Transverse colon (tissue), 4 donors: ENCODE measurements around the gene NCAPG. TPM values are rescaled to one million over a fixed set of nuclear protein-coding genes. Genes with fewer than 3 reads are reported as not detected.

Experiments
- DNase-seq: peaks from one replicate; pipeline ENCODE4 v3.0.0-alpha.2; 2019
- H3K27ac ChIP-seq, 4 donors: fragments of 200-600 bp; sonication (generic); 2 replicates each; pipeline ENCODE4 v1.5.1; 2016 to 2018; ENCODE audit warnings: inconsistent platforms in 4 of 4
- H3K27me3 ChIP-seq: fragments of 200-600 bp; sonication (generic); 2 replicates; pipeline ENCODE4 v1.5.1; 2017; ENCODE audit warnings: inconsistent platforms
- H3K36me3 ChIP-seq, 4 donors: fragments of 200-600 bp; sonication (generic); 2 replicates each; pipeline ENCODE4 v1.5.1; 2017 to 2019; ENCODE audit warnings: inconsistent platforms in 4 of 4
- H3K4me1 ChIP-seq, 4 donors: fragments of 200-600 bp; sonication (generic); 2 replicates each; pipeline ENCODE4 v1.5.1; 2017 to 2020; ENCODE audit warnings: inconsistent platforms in 4 of 4
- H3K4me3 ChIP-seq, 4 donors: fragments of 200-600 bp; sonication (generic); 1 replicate in 1 of 4; 2 replicates in 3 of 4; pipeline versions ENCODE4 v1.5.1 to v1.6.1; 2017 to 2019; ENCODE audit warnings: inconsistent platforms in 4 of 4
- H3K9me3 ChIP-seq, 2 donors: fragments of 200-600 bp; sonication (generic); 2 replicates each; pipeline ENCODE4 v1.5.1; 2017 to 2019; ENCODE audit warnings: inconsistent platforms in 2 of 2
- CTCF ChIP-seq, 5 experiments: fragments of 200-600 bp in 3 of 5; fragments of 450-650 bp in 2 of 5; sonication (generic) in 3 of 5; IDR thresholded peaks; 1 replicate in 2 of 5; 2 replicates in 3 of 5; pipeline ENCODE4 v1.5.1; 2016 to 2017; ENCODE audit warnings: antibody characterized with exemption in 5 of 5, inconsistent platforms in 3 of 5, mild to moderate bottlenecking in 2 of 5, moderate library complexity in 1 of 5
- EP300 ChIP-seq: sonication (generic); formaldehyde crosslinking; IDR thresholded peaks from one replicate; pipeline ENCODE4 v1.6.1; 2017; ENCODE audit warnings: antibody characterized with exemption, low read depth
- POLR2A ChIP-seq: fragments of 450-650 bp; IDR thresholded peaks from one replicate; pipeline ENCODE4 v1.6.1; 2016; ENCODE audit warnings: antibody characterized with exemption, mild to moderate bottlenecking, moderate library complexity
- POLR2AphosphoS5 ChIP-seq, 3 donors: sonication (generic); formaldehyde crosslinking; IDR thresholded peaks; one replicate each; pipeline ENCODE4 v1.6.1; 2016; ENCODE audit warnings: antibody characterized with exemption in 3 of 3
- WGBS, 2 donors: methylation state at CpG; one replicate each; pipeline ENCODE4 v1.1.5; 2018; ENCODE audit warnings: low coverage in 1 of 2; 5-methylcytosine and 5-hydroxymethylcytosine counted together
- in situ Hi-C, 4 donors: fragments of 200-750 bp; cut with MboI; loops; one replicate each; pipeline versions ENCODE4 v1.15.0 to v1.15.1; 2017; ENCODE audit warnings: low sequenced_read_pairs in 3 of 4, low pct_ligation_motif_present in 1 of 4, low pct_unique_long_range_greater_than_20kb in 1 of 4
- intact Hi-C: fragments of 100-400 bp; cut with DNase I; formaldehyde crosslinking; loops from one replicate; pipeline ENCODE4 v1.15.1; 2023; ENCODE audit warnings: low total_unique reads
- total RNA-seq, 4 donors: library from RNA; depleted of rRNA; stranded (reverse); fragments of >200 nt; gene quantifications; one replicate each; pipeline ENCODE4 v1.1.0, GENCODE V29; 2016

The NCAPG gene
- total RNA-seq, 4 donors from 2014 or later, result 0.48 to 3.2 (median 0.96) TPM; not detected in 1

DNA sequence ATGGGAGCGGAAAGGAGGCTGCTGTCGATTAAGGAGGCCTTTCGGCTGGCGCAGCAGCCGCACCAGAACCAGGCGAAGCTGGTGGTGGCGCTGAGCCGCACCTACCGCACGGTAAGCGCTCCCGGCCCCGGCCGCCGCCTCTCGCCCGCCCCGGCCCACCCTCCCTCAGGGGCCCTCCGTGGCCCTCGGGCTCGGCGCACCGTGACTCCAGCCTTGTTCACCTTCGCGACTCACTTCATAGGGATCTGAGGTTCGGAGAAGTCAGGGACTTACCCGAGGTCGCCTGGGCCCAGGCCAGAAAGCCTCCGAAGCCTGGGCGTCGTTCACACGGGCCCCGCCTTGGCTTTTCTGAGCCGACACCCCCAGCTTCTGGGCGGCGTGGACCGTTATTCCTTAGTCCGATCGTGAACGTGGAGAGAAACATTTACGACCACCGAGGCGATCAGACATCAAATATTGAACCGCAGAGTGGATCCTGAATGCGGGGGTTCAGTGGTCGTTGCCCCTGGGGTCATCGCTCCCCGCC lies 362 bp downstream of the NCAPG start:
- intact Hi-C loops (loop anchor here (10.0 kb wide), 1 partner anchor 784 kb away; no protein-coding TSS in a partner anchor), in situ Hi-C loops (loop anchor here in 3 of 4 donors (25.0 kb wide), 3 partner anchors 224 to 776 kb away; partner anchors contain the start of gene LAP3 (in 1 of the 3))
- Histone ChIP-seq H3K4me1 (peaks cover 16 to 47% (median 39%) of the 10 kb centered on the region in 4 donors), H3K36me3 (no peaks in the 10 kb centered on the region), H3K27ac (peak overlapping the region in 3 of 4 donors; percentile 55 to 99 (median 96)), H3K27me3 (no peaks in the 10 kb centered on the region), H3K9me3 (no peaks in the 10 kb centered on the region), H3K4me3 (peak overlapping the region; percentile 45 to 89 (median 72))
- TF ChIP-seq EP300 (no peak), CTCF (IDR thresholded peaks at IDR 0.05) (no peak), POLR2AphosphoS5 (IDR thresholded peaks at IDR 0.05) (no peak), POLR2A (no peak)
- DNase-seq, result peak; percentile 18
- 1% methylated on average over 22 of the region's 48 CpGs; no CpG with 5 or more reads in 1 of the 2 donors for WGBS, 2 donors

- H3K27me3 ChIP-seq, result no peaks in the 10 kb centered on the region
- DNase-seq, result no peak
- H3K27ac ChIP-seq, result no peak overlapping the region
- peaks cover 16 to 37% (median 31%) of the 10 kb centered on the region in 4 donors for H3K4me1 ChIP-seq
- in situ Hi-C loops, result loop anchor here in 3 of 4 donors (25.0 kb wide), 3 partner anchors 225 to 775 kb away; partner anchors contain the start of gene LAP3 (in 1 of the 3)
- intact Hi-C loops, result loop anchor here (10.0 kb wide), 1 partner anchor 783 kb away; no protein-coding TSS in a partner anchor
- WGBS, 2 donors, result 6 to 20% methylated on average over 3 of the region's 3 CpGs
- H3K36me3 ChIP-seq, result no peaks in the 10 kb centered on the region
- H3K4me3 ChIP-seq, result no peak overlapping the region
- no peaks in the 10 kb centered on the region for H3K9me3 ChIP-seq
- no peak for TF ChIP-seq EP300
- TF ChIP-seq POLR2A, result no peak
- no peak for TF ChIP-seq CTCF (IDR thresholded peaks at IDR 0.05)
- no peak for TF ChIP-seq POLR2AphosphoS5 (IDR thresholded peaks at IDR 0.05)
Measured at GRCh38 chr4:17812125-17812524, 1.3 kb downstream of the NCAPG start.

DNA sequence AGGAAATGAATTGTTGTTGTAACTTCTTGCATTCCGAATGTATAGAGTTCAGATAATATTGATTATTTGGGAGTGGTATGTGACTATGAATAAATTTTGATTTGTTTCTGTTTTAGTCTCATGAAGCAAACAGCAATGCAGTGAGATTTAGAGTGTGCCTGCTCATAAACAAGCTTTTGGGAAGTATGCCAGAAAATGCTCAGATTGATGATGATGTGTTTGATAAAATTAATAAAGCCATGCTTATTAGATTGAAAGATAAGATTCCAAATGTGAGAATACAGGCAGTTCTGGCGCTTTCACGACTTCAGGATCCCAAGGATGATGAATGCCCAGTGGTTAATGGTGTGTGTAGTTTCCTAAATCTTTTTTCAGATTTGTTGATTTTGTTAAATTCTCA lies 2.0 kb downstream of the NCAPG start:
- TF ChIP-seq POLR2A, result no peak
- TF ChIP-seq CTCF (IDR thresholded peaks at IDR 0.05), result no peak
- no peak for TF ChIP-seq EP300
- TF ChIP-seq POLR2AphosphoS5 (IDR thresholded peaks at IDR 0.05), result no peak
- 65 to 75% methylated on average over 3 of the region's 3 CpGs for WGBS, 2 donors
- Histone ChIP-seq H3K27me3 (no peaks in the 10 kb centered on the region), H3K4me3 (no peak overlapping the region), H3K4me1 (peaks cover 12 to 30% (median 24%) of the 10 kb centered on the region in 4 donors), H3K27ac (no peak overlapping the region), H3K9me3 (no peaks in the 10 kb centered on the region), H3K36me3 (no peaks in the 10 kb centered on the region)
- in situ Hi-C loops (loop anchor here in 3 of 4 donors (25.0 kb wide), 3 partner anchors 226 to 774 kb away; partner anchors contain the start of gene LAP3 (in 1 of the 3)), intact Hi-C loops (loop anchor here (10.0 kb wide), 1 partner anchor 782 kb away; no protein-coding TSS in a partner anchor)
- no peak for DNase-seq

- WGBS, 2 donors, result 71 to 85% methylated on average over 3 of the region's 3 CpGs
- Histone ChIP-seq H3K36me3 (no peaks in the 10 kb centered on the region), H3K27me3 (no peaks in the 10 kb centered on the region), H3K9me3 (no peaks in the 10 kb centered on the region), H3K27ac (no peak overlapping the region), H3K4me1 (peaks cover 6 to 17% (median 12%) of the 10 kb centered on the region in 4 donors), H3K4me3 (no peak overlapping the region)
- in situ Hi-C loops, result loop anchor here in 3 of 4 donors (25.0 kb wide), 3 partner anchors 227 to 773 kb away; partner anchors contain the start of gene LAP3 (in 1 of the 3)
- no peak for TF ChIP-seq POLR2AphosphoS5 (IDR thresholded peaks at IDR 0.05)
- TF ChIP-seq CTCF (IDR thresholded peaks at IDR 0.05), result no peak
- no peak for DNase-seq
- intact Hi-C loops, result loop anchor here (10.0 kb wide), 1 partner anchor 781 kb away; no protein-coding TSS in a partner anchor
Measured at GRCh38 chr4:17814140-17814539, 3.4 kb downstream of the NCAPG start.
